HepG2 (cell line): ENCODE measurements around the gene LMAN1L. TPM values are rescaled to one million over a fixed set of nuclear protein-coding genes. Genes with fewer than 3 reads are reported as not detected.

ENCODE experiments used
- DNMT3B ChIP-seq: conservative IDR thresholded peaks from 2 replicates; pipeline ENCODE4 v1.6.1; 2016; ENCODE audit warnings: missing biosample characterization, control low read depth
- ERF ChIP-seq: IDR thresholded peaks from 2 replicates; pipeline ENCODE4 v1.6.1; 2018; ENCODE audit warnings: missing biosample characterization, missing genetic modification reagents
- ETV6 ChIP-seq: sonication (generic); formaldehyde crosslinking; conservative IDR thresholded peaks from 2 replicates; pipeline ENCODE4 v1.4.0; 2020; ENCODE audit warnings: missing genetic modification reagents
- FOXO1 ChIP-seq: sonication (generic); formaldehyde crosslinking; IDR thresholded peaks from 2 replicates; pipeline ENCODE4 v1.4.0; 2020; ENCODE audit warnings: missing genetic modification reagents
- HNRNPUL1 ChIP-seq: fragments of 200-400 bp; formaldehyde crosslinking; IDR thresholded peaks from 2 replicates; pipeline ENCODE4 v1.6.1; 2017; ENCODE audit warnings: low read depth, mild to moderate bottlenecking, low read length, moderate library complexity
- MAFK ChIP-seq, 2 experiments: IDR thresholded peaks in 1 of 2; conservative IDR thresholded peaks in 1 of 2; 2 replicates each; pipeline ENCODE4 v1.6.1; 2011; ENCODE audit warnings: improper control_type of control experiment in 2 of 2, low read length in 2 of 2
- MED1 ChIP-seq: sonication (generic); formaldehyde crosslinking; IDR thresholded peaks from 2 replicates; pipeline ENCODE4 v1.4.0; 2020; ENCODE audit warnings: missing genetic modification reagents
- PTBP1 ChIP-seq: fragments of 200-400 bp; formaldehyde crosslinking; IDR thresholded peaks from 2 replicates; pipeline ENCODE4 v1.6.1; 2018; ENCODE audit warnings: low read length, low read depth; ENCODE audit not compliant: poor library complexity, severe bottlenecking
- RFXAP ChIP-seq: sonication (generic); formaldehyde crosslinking; IDR thresholded peaks from 2 replicates; pipeline ENCODE4 v1.4.0; 2020; ENCODE audit warnings: missing genetic modification reagents, borderline replicate concordance
- SP5 ChIP-seq: IDR thresholded peaks from 2 replicates; pipeline ENCODE4 v1.6.1; 2016; ENCODE audit warnings: low read depth, borderline replicate concordance
- TBX3 ChIP-seq: fragments of 450-650 bp; IDR thresholded peaks from 2 replicates; pipeline ENCODE4 v1.6.1; 2017; ENCODE audit warnings: antibody characterized with exemption, mild to moderate bottlenecking, inconsistent platforms, borderline replicate concordance
- THAP11 ChIP-seq: IDR thresholded peaks from 2 replicates; pipeline ENCODE4 v1.6.1; 2016; ENCODE audit warnings: missing biosample characterization, missing genetic modification reagents
- TOPORS ChIP-seq: sonication (generic); formaldehyde crosslinking; IDR thresholded peaks from 2 replicates; pipeline ENCODE4 v1.8.0; 2023; ENCODE audit warnings: mild to moderate bottlenecking, missing genetic modification reagents
- ZBTB21 ChIP-seq: sonication (generic); formaldehyde crosslinking; IDR thresholded peaks from 2 replicates; pipeline ENCODE4 v1.4.0; 2020; ENCODE audit warnings: missing genetic modification reagents
- ZFP36L1 ChIP-seq: sonication (generic); formaldehyde crosslinking; IDR thresholded peaks from 2 replicates; pipeline ENCODE4 v1.8.0; 2022; ENCODE audit warnings: mild to moderate bottlenecking, missing genetic modification reagents, moderate library complexity
- ZKSCAN8 ChIP-seq: IDR thresholded peaks from 2 replicates; pipeline ENCODE4 v1.6.1; 2016; ENCODE audit warnings: borderline replicate concordance, missing genetic modification reagents, missing compliant biosample characterization
- ZNF501 ChIP-seq: sonication (generic); formaldehyde crosslinking; IDR thresholded peaks from 2 replicates; pipeline ENCODE4 v1.5.1; 2020; ENCODE audit warnings: mild to moderate bottlenecking, moderate library complexity, missing genetic modification reagents
- ZSCAN9 ChIP-seq: IDR thresholded peaks from 2 replicates; pipeline ENCODE4 v1.6.1; 2016; ENCODE audit warnings: borderline replicate concordance
- polyA plus RNA-seq, 8 experiments: library from polyadenylated mRNA; depleted of rRNA in 3 of 8; stranded (reverse) in 7 of 8; unstranded in 1 of 8; fragments of >200 nt; fragmentation: Illumina TruSeq in 4 of 8; extraction: Trizol in 4 of 8; gene quantifications; 2 replicates each; pipeline versions ENCODE4 v1.2.1 to v1.2.3, GENCODE V29; 2011 to 2016; ENCODE audit warnings: low read depth in 4 of 8, missing spikeins in 1 of 8, mixed read lengths in 1 of 8; ENCODE audit not compliant: insufficient read depth in 1 of 8
- total RNA-seq, 5 experiments: library from RNA; depleted of rRNA; stranded (reverse); fragments of >200 nt; fragmentation: Illumina TruSeq; extraction: Trizol; gene quantifications; 2 replicates each; pipeline ENCODE4 v1.2.3, GENCODE V29; 2016; ENCODE audit warnings: low read depth in 1 of 5
- TF ChIP-seq, protein P1 (sequence below): sonication (generic); formaldehyde crosslinking; IDR thresholded peaks from 2 replicates; pipeline ENCODE4 v1.4.0; 2020; ENCODE audit warnings: missing genetic modification reagents, borderline replicate concordance
- TF ChIP-seq, protein P2 (sequence below): sonication (generic); formaldehyde crosslinking; IDR thresholded peaks from 2 replicates; pipeline ENCODE4 v1.9.0; 2022; ENCODE audit warnings: missing genetic modification reagents, mild to moderate bottlenecking, borderline replicate concordance
- TF ChIP-seq, protein P3 (sequence below): sonication (generic); formaldehyde crosslinking; IDR thresholded peaks from 2 replicates; pipeline ENCODE4 v1.4.0; 2020; ENCODE audit warnings: mild to moderate bottlenecking, missing genetic modification reagents
- TF ChIP-seq, protein P4 (sequence below): sonication (generic); formaldehyde crosslinking; IDR thresholded peaks from 2 replicates; pipeline ENCODE4 v1.5.0; 2020; ENCODE audit warnings: mild to moderate bottlenecking, missing genetic modification reagents
- TF ChIP-seq, protein P5 (sequence below): sonication (generic); formaldehyde crosslinking; IDR thresholded peaks from 2 replicates; pipeline ENCODE4 v1.5.1; 2020; ENCODE audit warnings: mild to moderate bottlenecking, moderate library complexity, missing genetic modification reagents

The LMAN1L gene
- total and polyA plus RNA-seq, 2 of the 13 experiments (the other 11 are each of a cell fraction or from before 2014, with no cell fraction given), result not detected

DNA sequence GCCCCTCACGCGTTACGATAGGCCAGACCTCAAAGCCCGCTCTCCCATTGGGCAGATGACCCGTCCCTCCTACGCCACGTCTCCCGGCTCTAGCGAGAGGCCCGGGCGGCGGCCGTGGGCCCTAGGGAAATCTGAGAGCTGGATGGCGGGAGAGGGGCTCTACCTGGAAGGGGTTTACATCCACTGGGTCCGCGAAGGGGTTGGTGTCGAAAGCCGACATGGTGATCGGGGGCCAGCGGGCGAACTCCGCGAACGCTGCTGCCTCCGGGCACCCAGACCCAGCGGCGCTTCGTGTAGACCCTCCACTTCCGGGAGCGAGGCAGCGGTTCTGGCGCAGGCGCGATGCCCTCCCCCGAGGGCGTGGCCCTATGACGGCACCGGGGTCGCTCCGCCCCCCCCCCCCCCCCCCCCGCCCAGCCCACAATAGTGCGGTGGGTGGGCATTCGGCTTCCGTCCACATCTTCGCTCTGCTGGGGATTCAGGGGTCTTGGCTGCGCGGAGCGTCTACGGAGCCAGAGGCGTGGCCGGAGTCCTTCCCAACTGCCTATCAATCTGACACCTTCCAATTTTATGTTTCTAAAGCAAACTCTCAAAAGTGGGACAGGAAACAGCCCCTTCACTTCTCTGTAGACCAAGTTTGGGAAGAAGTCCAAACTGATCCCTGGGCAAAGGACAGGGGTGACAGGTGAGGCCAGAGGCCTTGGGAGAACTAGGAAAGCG lies 60.6 kb downstream of the LMAN1L start, which contains the start of gene SCAMP2 (continued):
- TF ChIP-seq ERF (CRISPR knock-in tag), result peak; percentile 11; the same call in 1 of the 2 replicates
- TF ChIP-seq RFXAP, result no peak
- TF ChIP-seq FOXO1 (CRISPR knock-in tag), result 0 out of 2 replicates have a peak, but pooled peaks have one; percentile 5
- peak; percentile 63; the same call in 1 of the 2 replicates for TF ChIP-seq ETV6 (CRISPR knock-in tag)
- TF ChIP-seq, protein P1, sequence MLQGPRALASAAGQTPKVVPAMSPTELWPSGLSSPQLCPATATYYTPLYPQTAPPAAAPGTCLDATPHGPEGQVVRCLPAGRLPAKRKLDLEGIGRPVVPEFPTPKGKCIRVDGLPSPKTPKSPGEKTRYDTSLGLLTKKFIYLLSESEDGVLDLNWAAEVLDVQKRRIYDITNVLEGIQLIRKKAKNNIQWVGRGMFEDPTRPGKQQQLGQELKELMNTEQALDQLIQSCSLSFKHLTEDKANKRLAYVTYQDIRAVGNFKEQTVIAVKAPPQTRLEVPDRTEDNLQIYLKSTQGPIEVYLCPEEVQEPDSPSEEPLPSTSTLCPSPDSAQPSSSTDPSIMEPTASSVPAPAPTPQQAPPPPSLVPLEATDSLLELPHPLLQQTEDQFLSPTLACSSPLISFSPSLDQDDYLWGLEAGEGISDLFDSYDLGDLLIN (CRISPR knock-in tag), result 0 out of 2 replicates have a peak, but pooled peaks have one; percentile 51
- TF ChIP-seq, protein P2, sequence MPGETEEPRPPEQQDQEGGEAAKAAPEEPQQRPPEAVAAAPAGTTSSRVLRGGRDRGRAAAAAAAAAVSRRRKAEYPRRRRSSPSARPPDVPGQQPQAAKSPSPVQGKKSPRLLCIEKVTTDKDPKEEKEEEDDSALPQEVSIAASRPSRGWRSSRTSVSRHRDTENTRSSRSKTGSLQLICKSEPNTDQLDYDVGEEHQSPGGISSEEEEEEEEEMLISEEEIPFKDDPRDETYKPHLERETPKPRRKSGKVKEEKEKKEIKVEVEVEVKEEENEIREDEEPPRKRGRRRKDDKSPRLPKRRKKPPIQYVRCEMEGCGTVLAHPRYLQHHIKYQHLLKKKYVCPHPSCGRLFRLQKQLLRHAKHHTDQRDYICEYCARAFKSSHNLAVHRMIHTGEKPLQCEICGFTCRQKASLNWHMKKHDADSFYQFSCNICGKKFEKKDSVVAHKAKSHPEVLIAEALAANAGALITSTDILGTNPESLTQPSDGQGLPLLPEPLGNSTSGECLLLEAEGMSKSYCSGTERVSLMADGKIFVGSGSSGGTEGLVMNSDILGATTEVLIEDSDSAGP, result peak; percentile 58; the same call in 1 of the 2 replicates
- peak; percentile 19; the same call in 1 of the 2 replicates for TF ChIP-seq ZNF501 (CRISPR knock-in tag)
- TF ChIP-seq, protein P3, sequence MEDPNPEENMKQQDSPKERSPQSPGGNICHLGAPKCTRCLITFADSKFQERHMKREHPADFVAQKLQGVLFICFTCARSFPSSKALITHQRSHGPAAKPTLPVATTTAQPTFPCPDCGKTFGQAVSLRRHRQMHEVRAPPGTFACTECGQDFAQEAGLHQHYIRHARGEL (CRISPR knock-in tag), result no peak
- peak; percentile 58; the same call in 1 of the 2 replicates for TF ChIP-seq ZKSCAN8 (CRISPR knock-in tag)
- peak; percentile 64; the same call in 1 of the 2 replicates for TF ChIP-seq TBX3
- TF ChIP-seq, protein P4, sequence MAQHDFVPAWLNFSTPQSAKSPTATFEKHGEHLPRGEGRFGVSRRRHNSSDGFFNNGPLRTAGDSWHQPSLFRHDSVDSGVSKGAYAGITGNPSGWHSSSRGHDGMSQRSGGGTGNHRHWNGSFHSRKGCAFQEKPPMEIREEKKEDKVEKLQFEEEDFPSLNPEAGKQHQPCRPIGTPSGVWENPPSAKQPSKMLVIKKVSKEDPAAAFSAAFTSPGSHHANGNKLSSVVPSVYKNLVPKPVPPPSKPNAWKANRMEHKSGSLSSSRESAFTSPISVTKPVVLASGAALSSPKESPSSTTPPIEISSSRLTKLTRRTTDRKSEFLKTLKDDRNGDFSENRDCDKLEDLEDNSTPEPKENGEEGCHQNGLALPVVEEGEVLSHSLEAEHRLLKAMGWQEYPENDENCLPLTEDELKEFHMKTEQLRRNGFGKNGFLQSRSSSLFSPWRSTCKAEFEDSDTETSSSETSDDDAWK (CRISPR knock-in tag), result no peak
- TF ChIP-seq SP5 (CRISPR knock-in tag), result peak; percentile 4; the same call in 1 of the 2 replicates
- TF ChIP-seq, protein P5, sequence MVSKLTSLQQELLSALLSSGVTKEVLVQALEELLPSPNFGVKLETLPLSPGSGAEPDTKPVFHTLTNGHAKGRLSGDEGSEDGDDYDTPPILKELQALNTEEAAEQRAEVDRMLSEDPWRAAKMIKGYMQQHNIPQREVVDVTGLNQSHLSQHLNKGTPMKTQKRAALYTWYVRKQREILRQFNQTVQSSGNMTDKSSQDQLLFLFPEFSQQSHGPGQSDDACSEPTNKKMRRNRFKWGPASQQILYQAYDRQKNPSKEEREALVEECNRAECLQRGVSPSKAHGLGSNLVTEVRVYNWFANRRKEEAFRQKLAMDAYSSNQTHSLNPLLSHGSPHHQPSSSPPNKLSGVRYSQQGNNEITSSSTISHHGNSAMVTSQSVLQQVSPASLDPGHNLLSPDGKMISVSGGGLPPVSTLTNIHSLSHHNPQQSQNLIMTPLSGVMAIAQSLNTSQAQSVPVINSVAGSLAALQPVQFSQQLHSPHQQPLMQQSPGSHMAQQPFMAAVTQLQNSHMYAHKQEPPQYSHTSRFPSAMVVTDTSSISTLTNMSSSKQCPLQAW, result peak; percentile 34; the same call in 1 of the 2 replicates
- TF ChIP-seq MAFK (conservative IDR thresholded peaks at IDR 0.05 in 1 of 2, IDR thresholded peaks at IDR 0.05 in 1 of 2; ENCODE audit: low read length in 2 of 2), result no peak
- no peak for TF ChIP-seq ZSCAN9 (CRISPR knock-in tag)
- 0 out of 2 replicates have a peak, but pooled peaks have one; percentile 45 for TF ChIP-seq DNMT3B
- peak; percentile 77 for TF ChIP-seq THAP11 (CRISPR knock-in tag)
- TF ChIP-seq ZFP36L1 (CRISPR knock-in tag), result no peak
- TF ChIP-seq PTBP1, result no peak
- TF ChIP-seq ZBTB21, result no peak
- no peak for TF ChIP-seq HNRNPUL1
- no peak for TF ChIP-seq TOPORS (CRISPR knock-in tag)
- peak; percentile 33; the same call in 1 of the 2 replicates for TF ChIP-seq MED1 (CRISPR knock-in tag)
